ENCODE data around the gene SORCS2.

- TF ChIP-seq TAF1 (IDR thresholded peaks at IDR 0.05; ENCODE audit: low read depth) (no peak), NFIC (IDR thresholded peaks at IDR 0.05) (no peak), YY1 (IDR thresholded peaks at IDR 0.05; ENCODE audit: low read depth) (no peak), RAD21 (IDR thresholded peaks at IDR 0.05; ENCODE audit: low read depth) (no peak), EP300 (IDR thresholded peaks at IDR 0.05; ENCODE audit: borderline replicate concordance) (no peak), REST (IDR thresholded peaks at IDR 0.05; ENCODE audit: low read depth) (no peak), FOXM1 (IDR thresholded peaks at IDR 0.05; ENCODE audit: borderline replicate concordance, low read depth) (no peak), MAX (IDR thresholded peaks at IDR 0.05) (no peak)
Observed at GRCh38 chr4:7368296-7368695, 176.0 kb downstream of the SORCS2 start.

All from Ishikawa (cell line).